ENCODE measurements around the gene ACTN1.

The ACTN1 gene

DNA sequence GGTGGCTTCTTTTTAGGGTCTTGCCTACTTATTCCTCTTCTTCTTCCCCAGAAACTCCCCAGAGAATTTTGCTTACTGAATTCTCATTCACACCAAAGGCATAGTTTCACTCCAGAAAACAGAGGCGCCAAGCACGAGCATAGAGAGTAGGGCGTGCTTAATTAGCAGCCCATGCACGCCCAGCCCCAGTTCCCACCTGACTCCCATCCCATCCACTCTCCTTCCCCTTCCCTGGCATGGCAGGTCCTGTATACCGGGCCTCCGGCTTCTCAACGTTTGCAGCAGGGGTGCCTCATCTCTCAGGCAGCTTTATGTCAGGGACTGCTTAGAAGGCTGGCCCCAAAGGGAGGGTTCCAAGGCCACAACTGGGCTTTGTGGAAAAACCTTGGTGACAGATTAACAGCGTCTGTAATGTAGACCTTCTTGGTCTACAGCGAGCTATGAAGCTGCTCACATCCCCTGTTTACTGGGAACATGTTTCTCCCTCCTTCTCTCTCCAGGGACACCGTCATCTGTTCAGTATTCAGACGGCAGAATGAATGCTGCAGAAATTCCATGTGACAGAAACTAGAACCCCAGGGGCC is 62.7 kb downstream of the ACTN1 start:
- DNase-seq (ENCODE audit: low read depth): no peak

DNA sequence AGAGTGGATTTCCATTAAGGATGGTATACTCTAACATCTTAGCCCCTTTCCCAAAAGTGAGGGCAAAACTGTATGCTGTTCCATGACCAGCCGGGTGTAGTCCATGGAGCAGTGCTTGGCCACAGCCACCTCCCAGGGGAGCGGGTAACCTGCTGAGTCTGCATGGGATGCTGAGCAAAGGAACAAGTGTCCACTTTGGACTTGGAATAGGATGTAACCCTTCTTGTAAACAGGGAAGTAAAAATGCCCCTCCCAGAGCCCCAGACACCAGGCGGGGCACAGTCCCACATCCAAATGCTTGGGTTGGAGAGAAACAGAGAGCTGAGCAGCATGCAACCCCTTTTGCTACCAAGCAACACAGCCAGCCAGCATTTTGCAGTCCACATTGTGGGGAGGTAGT is 65.6 kb downstream of the ACTN1 start:
- DNase-seq (ENCODE audit: low read depth): no peak

DNA sequence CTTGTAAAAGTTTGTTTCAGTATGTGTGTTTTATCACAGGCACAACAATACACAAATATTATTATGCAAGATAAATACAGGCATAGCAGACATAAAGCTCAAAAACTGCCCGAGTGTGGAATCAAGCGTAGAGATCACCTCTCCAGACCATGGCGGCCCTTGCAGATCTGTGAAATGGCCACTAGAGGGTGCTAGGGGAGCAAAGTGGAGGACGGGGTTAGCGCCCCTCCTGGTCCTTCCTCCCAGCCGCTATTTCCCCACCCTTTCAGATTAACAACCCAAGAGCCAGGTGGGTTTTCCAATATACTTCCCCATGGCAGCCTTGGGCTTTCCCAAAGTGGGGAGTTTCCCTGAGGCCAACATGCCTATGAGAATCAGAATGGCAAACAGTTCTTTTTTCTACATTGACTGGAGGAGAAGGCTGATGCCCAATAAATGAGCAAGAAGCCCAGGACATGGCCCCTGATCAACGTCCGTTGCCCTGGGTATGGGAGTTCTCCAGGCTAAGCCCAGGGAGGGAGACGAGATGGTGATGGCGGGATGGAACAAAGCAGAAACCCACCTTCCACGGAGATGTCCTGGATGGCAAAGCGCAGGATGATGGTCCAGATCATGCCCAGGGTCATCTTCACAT is 67.4 kb downstream of the ACTN1 start:
- DNase-seq (ENCODE audit: low read depth): no peak

DNA sequence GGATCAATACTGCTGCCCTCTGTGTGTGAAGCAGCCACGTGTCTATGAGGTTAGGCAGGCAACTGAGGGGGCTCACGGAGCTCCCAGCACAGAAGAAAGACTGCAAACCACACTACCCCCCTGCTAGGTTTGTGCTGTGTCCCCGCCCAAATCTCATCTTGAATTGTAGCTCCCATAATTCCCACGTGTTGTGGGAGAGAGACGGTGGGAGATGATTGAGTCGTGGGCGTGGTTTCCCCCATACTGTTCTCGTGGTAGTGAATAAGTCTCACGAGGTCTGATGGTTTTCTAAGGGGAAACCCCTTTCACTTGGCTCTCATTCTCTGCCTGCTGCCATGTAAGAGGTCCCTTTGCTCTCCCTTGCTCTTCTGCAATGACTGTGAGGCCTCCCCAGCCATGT is 68.6 kb downstream of the ACTN1 start:
- DNase-seq (ENCODE audit: low read depth): no peak

DNA sequence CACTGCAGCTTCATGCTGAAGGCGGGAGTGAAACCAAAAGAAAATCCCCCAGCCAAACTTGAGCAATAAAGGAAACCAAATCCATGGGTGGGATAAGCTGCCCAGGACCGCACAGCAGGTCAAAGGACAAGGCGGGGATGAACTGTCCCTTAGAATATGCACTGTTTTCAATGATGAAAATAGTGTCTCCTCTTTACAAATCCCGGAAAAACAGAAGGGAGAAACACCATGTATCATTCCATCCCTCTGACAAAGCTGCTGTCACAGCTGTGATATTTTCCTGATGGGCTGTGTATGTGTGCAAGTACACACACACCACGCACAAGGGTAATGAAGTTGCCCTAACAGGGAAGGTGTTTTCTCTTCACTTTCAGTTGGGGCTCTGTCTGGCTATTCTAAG is 70.3 kb downstream of the ACTN1 start:
- no peak for DNase-seq (ENCODE audit: low read depth)

DNA sequence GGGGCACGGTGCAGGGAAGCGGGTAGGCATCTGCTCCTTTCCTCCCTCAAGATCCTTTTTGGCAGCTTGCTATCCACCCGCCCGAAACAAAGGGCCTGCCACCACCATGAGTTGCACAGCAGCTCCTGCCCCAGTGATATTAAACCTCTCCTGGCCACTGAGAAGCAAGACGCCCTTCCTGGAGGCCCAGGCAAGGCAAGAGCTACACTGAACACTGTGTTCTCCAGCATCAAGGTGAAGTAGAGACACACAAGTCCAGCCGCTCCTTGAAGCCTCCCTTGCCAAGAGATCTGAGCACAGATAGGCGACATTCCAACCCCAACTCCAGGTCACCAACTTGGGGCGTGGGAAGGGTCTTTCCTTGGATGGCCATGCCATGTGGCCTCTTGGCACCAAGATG is 70.9 kb downstream of the ACTN1 start:
- no peak for DNase-seq (ENCODE audit: low read depth)

DNA sequence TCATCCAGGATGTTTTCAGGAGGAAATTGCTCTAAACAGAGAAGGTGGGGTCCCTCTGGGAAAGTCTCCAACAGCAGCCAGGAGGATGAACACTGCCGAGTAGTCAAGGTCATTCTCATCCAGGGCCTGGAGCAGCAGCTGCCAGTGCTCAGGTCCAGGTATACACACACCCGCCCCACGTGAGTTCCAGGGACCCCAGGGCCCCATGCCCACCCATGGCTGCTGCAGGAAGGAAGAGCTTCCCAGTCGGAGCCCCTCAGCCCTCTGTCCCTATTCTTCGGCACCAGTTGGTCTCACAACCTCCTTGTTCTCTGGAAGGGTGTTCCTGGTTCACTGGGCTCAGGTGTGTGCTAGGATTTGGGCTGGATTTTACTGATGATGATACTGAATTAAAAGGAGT is 72.7 kb downstream of the ACTN1 start:
- no peak for DNase-seq (ENCODE audit: low read depth)

DNA sequence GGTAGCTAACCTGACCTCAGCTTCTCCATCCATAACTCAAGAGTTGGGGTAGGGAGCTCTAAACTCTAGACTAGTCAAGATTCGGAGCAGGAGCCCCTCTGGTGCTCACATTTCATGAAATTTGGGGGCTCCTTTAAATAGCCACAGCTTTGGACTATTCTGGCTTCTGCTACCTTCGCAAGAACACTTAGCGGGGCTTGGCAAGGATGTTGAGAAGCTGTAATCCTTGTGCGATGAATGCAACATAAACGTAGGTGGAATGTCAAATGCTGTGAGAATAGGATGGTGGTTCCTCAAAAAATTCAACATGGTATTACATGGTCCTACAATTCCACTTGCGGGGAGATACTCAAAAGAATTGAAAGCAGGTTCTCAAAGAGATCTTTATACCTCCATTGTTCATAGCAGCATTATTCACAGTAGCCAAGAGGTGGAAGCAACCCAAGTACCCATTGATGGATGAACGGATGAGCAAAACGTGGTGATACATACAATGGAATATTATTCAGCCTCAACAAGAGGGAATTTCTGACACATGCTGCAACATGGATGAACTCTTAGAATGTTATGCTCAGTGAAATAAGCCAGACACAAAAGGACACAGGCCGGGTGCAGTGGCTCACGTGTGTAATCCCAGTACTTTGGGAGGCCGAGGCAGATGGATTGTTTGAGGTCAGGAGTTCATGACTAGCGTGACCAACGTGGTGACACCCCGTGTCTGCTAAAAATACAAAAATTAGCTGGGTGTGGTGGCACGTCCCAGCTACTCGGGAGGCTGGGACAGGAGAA is 73.8 kb downstream of the ACTN1 start:
- DNase-seq (ENCODE audit: low read depth): no peak

DNA sequence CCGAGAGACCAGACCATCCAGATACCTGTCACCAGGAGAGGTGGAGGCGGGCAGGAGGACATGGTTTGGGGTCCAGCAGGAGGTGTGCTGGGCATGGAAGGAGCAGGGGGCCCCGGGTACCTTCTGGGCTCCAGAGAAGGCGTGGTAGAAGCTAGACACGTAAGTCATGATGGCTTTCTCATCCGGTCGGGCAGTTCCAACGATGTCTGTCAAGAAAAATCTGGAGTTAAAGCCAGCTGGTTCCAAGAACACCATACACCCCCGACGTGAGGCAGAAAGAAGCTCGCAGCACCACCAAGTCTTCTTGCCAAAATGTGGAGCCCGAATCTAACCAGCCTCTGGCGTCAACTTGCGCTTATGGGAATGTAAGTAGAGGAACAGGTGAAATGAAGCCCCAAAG is 76.7 kb downstream of the ACTN1 start:
- DNase-seq (ENCODE audit: low read depth): no peak

DNA sequence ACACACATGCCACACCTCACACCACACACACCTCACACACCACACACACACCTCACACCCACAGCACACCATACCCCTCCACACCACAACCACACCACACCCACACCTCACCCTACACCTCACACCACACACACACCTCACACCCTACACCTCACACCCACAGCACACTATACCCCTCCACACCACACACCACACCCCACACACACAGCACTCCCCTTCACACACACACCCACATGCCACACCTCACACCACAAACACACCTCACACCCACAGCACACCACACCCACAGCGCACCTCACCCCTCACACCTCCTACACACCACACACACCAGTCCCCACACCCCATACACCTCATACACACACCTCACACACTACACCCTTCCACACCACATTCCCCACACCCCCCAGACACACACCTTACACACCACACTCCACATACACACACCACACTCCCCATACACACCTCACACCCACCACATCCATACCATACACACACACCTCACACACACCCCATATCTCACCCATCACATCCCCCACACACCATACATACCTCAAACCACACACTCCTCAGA is 80.0 kb downstream of the ACTN1 start:
- DNase-seq (ENCODE audit: low read depth): no peak

DNA sequence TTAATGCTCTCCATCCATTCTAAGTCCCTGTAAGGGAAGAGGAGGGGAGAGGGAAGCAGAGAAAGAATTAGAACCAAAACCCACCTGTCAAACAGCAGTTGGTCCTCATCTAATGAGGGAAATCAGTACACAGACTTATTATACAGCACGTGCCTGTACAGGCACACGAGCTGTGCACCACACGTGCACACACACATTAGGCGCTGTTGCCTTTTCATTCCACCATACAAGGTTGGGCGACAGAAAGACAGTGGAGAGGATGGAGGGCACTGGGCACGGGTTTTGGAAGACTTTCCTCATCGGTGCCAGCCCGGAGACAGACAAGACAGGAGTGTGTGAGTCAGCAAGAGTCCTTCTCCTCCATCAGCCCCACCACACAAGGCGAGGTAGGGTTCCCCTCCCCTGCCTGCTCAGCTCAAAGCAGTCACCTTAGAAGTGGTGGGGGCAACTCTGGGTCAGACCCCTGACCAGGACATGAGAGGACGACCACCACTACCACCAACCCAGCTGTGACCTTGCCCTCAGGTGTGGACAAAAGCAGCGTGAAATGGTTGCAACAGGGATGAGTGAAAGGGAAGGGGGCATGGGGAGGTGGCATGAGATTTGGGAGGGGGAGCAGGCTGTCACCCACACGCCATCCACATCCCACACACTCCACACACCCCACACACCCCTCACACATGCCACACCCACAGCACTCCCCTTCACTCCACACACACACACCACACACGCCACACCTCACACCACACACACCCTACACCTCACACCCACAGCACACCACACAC is 80.7 kb downstream of the ACTN1 start:
- DNase-seq (ENCODE audit: low read depth): no peak

DNA sequence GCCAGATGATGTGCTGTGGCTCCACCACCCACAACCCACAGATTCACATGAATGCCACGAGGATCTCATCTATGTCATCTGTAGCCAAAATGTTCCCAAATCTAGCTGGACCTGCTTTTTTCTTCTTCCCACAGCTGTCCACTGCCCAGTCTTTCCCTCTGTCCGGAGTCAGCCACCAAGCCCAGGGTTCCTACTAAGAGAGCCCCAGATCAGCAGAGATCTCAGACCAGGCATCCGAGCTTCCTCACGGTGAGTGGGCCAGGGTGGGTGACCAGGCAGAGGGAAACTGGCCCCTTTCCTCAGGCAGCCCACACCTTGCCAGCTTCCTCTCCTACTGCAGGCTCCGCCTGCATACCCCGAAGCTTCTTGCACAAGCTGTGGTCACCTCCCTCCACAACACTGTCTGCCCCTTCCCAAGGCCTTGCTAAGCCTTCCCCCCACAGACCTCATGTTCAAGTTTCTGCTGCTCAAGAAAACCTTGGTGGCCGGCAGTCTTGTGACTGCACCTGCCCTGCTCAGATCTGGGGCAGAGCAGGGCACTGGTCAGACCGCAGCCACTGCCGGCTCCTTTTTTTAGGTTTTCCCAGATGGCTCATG is 81.4 kb downstream of the ACTN1 start:
- no peak for DNase-seq (ENCODE audit: low read depth)

DNA sequence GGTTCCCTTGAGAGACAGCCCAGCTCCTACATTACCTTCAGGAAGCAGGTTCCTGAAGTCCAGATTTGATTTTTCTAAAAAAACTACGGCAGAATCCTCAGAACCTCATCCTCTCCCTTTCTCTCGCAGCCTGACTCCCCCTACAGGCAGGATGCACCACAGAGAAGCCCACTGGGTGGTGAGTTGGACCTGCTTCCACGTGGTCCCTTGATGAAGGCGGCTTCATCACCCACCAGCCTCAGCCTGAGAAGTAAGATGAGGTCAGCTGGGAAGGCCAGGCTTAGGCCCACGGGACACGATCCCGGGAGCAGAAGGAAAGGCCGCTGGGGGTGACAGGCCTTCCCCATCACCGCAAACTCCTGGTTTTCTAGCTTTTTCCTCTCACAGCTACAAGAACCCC is 83.0 kb downstream of the ACTN1 start:
- DNase-seq (ENCODE audit: low read depth): no peak

DNA sequence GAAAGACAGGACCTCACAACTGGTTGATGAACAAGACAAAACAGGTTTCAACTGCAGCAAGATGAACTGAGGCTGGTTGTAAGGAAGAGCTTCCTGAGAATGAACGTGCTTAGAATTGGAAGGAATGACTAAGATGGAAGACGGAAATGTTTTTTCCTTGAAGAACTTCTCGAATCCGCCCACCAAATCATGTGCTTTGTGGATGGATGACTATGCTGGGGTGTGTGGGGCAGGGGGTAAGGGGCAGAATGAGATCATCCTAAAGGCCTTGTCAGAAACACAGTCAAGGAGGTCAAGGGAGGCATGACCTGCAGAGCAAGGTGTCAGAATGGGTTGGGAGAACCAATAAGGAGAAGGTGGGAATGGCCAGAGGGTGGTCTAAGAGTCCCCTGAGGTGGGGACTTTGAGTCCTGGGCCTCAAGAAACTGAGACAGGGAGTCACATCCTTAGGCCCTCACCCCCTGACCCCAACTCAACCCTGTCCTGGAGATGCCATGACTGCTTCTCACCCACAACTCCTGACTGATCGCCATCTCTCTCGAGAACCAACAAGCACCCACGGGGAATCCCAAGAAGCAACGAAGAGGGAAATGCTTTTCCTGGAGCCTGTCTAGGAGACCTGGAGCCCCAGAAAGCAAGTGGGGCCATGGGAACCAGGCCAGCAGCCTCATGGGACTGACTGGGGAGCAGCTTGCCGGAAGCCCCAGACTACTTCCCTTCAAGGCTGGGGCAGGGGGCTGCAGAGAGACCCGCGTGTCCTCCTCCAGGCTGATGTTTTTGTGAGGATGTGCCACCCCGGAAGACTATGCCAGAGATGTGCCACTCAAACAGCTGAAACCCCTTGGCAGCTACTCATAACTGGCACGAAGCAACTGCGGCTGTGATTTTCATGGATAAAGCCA is 84.0 kb downstream of the ACTN1 start:
- peak; percentile 38 for DNase-seq (ENCODE audit: low read depth)

DNA sequence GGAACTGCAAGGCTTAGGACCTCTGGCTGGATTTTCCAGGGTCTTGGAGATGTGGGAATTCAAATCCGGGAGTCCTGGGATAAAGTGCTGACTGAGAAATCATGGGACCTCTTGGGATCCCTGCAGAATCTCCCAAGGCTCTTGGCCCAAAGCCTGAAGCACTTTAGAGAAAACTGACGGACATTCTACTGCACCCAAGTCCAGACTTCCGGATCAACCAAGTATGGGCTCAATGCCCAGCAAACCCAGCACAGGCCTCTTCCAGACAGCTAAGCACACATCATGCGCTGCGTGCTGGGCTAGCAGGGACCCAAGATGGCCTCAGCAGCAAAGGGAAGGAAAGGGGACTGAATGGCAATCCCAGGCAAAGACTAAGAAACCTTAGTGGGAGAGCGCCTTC is 85.0 kb downstream of the ACTN1 start:
- no peak for DNase-seq (ENCODE audit: low read depth)

DNA sequence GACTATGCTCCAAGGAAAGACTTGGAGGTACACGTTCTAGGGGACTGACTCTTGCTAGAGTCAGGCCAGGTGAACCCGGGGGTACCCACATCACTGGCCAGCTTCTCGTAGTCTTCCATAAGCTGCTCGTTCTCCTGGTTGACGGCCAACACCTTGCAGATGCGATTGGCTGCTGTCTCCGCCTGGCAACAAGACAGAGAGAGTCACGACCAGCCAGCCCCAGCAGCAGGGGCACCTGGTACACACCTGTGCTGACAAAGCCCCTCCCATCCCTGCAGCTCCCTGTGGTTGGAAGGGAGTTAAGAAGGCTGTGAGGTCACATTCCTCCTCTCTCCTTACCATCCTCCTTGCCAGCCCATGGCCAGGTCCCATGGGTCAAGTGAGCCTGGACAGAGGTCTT is 85.5 kb downstream of the ACTN1 start:
- no peak for DNase-seq (ENCODE audit: low read depth)

DNA sequence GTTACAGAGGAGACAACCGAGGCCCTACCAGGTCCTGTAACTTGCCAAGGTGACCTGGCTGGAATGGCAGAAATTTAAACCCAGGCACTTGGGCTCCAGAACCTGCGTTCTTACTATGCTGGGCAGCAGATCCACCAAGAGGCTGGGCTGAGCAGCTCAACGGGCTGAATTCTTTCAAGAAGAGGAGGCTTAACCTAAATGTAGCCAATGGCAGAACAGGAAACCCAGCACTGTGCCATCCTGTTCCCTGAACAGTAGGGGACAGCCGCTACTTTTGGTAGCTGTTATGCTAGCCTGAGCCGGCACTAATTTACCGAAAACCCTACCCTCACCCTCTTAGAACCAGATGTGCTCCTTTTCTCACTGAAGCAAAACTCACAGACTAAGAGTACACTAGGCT is 86.1 kb downstream of the ACTN1 start:
- no peak for DNase-seq (ENCODE audit: low read depth)

DNA sequence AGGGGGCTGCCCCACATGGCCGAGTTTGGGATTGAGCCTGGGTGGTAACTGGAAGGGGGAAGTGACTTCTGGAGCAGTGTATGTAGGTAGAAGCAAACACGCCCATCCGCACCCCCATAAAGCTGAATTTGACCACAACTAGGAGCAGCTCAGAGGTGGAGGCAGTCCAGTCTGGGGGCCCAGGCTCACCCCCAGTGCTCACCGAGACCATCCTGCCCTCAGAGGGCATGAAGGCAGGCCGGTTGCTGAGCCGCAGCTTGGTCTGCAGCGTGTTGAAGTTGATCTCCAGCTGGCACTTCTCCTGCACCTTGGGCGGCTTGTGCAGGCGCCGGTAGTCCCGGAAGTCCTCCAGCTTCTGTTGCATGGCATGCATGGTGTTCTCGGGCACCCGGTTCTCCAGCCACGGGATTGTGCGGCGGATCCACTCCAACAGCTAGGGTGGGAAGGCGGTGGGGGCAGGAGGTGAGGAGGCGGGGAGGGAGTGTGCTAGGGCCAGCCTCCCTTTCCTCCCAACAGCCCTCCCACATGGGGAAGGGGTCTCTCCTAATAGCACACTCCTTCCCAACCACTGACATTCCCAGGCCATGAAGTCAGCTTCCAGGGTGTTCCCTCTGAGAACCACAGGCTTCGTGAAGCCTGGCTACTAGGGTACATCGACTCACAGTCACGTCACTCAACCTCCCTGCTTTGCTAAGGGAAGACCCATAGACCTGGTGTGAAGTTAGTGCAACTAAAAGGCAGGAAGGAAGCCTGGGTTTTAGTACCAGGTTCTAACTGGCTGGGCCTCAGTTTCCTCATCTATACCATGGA is 87.0 kb downstream of the ACTN1 start:
- peak; percentile 63 for DNase-seq (ENCODE audit: low read depth)

DNA sequence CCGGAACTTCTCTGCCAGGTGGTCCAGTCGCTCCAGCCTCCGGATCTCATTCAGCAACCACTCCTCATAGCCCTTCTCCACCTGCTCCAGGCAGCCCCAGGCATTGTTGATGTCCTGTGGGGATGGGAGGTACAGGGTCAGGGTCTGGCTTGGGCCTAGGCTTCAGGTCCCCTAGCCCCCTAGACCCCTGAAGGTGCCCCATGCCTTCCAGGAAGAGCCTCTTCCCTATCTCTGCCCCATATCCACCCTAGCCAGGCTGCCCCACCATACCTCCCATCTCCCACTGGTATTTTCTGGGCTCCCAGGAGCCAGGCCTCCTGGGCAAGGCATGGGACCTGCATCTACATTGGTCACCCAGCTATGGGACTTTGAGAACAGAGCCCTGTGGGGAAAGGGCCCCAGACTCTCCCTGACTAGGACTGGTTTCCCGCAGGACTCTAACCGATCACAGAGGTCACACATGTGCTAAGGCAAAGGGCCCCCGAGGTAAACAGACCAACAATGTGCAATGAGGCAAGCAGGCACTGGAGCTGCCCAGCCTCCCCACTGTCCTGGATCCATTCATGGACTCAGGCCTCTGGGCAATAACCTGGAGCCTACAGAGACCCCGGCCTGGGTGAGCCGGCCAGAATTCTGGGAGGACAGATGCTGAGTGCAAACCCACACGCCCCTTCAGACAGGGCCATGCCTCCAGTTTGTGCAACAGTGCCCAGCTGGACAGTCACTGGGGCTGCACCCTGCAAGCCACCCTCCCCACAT is 88.8 kb downstream of the ACTN1 start:
- DNase-seq (ENCODE audit: low read depth): no peak
